Measurements from ENCODE around the gene ZBTB7A. TPM values are rescaled to one million over a fixed set of nuclear protein-coding genes. Genes with fewer than 3 reads are reported as not detected.

Gene ZBTB7A
- total and polyA plus RNA-seq, 2 experiments from 2014 or later, result 18.6 to 20.5 TPM

DNA sequence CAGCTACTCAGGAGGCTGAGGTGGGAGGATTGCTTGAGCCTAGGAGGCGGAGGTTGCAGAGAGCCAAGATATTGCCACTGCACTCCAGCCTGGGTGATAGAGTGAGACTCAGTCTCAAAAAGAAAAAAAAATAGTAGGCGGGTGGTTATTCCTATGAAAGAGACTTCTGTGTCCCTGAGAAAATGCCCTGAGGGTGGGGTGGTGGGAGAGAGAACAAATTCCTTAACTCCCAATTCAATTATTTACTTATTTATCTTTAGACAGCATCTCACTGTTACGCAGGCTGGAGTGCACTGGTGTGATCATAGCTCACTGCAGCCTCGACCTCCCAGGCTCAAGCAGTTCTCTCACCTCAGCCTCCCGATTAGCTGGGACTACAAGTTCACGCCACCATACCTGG lies 71.1 kb downstream of the ZBTB7A start:
- DNase-seq (ENCODE audit: low read depth in 1 of 2, low spot score in 1 of 2), result no peak
- no peak overlapping the region for H3K27ac ChIP-seq

More for the DNA sequence above, 71.1 kb downstream of the ZBTB7A start:
- Histone ChIP-seq H3K27me3 (no peaks in the 10 kb centered on the region), H3K36me3 (no peaks in the 10 kb centered on the region), H3K4me1 (ENCODE audit: low read depth) (no peaks in the 10 kb centered on the region), H3K9me3 (ENCODE audit: low read depth) (no peaks in the 10 kb centered on the region), H3K4me3 (no peak overlapping the region)
- TF ChIP-seq, protein P1, sequence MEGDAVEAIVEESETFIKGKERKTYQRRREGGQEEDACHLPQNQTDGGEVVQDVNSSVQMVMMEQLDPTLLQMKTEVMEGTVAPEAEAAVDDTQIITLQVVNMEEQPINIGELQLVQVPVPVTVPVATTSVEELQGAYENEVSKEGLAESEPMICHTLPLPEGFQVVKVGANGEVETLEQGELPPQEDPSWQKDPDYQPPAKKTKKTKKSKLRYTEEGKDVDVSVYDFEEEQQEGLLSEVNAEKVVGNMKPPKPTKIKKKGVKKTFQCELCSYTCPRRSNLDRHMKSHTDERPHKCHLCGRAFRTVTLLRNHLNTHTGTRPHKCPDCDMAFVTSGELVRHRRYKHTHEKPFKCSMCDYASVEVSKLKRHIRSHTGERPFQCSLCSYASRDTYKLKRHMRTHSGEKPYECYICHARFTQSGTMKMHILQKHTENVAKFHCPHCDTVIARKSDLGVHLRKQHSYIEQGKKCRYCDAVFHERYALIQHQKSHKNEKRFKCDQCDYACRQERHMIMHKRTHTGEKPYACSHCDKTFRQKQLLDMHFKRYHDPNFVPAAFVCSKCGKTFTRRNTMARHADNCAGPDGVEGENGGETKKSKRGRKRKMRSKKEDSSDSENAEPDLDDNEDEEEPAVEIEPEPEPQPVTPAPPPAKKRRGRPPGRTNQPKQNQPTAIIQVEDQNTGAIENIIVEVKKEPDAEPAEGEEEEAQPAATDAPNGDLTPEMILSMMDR (IDR thresholded peaks at IDR 0.05; ENCODE audit: low read depth, low read length), result no peak

Other genes starting within 250 kb of the ZBTB7A start
- gene ZFR2, start 197.9 kb downstream of the ZBTB7A start, total RNA-seq, result 18.8 and 24.2 TPM in 2 replicates
- 43.0 and 44.7 TPM in 2 replicates for gene ZFR2, start 197.9 kb downstream of the ZBTB7A start, polyA plus RNA-seq
- gene ATCAY, start 186.2 kb downstream of the ZBTB7A start, total RNA-seq, result 0.15 and 0.25 TPM in 2 replicates
- gene ATCAY, start 186.2 kb downstream of the ZBTB7A start, polyA plus RNA-seq, result 0.29 and 0.40 TPM in 2 replicates
- gene NMRK2, start 133.8 kb downstream of the ZBTB7A start, total RNA-seq, result 32.9 and 46.5 TPM in 2 replicates
- 34.3 and 39.4 TPM in 2 replicates for gene NMRK2, start 133.8 kb downstream of the ZBTB7A start, polyA plus RNA-seq
- gene DAPK3, start 95.8 kb downstream of the ZBTB7A start, total RNA-seq, result 133 and 157 TPM in 2 replicates
- gene DAPK3, start 95.8 kb downstream of the ZBTB7A start, polyA plus RNA-seq, result 72.1 and 90.2 TPM in 2 replicates
- gene EEF2, start 81.4 kb downstream of the ZBTB7A start, total RNA-seq, result 2,213 and 2,849 TPM in 2 replicates
- gene EEF2, start 81.4 kb downstream of the ZBTB7A start, polyA plus RNA-seq, result 316 and 530 TPM in 2 replicates
- gene PIAS4, start 59.2 kb downstream of the ZBTB7A start, total RNA-seq, result 32.6 and 35.4 TPM in 2 replicates
- gene PIAS4, start 59.2 kb downstream of the ZBTB7A start, polyA plus RNA-seq, result 9.6 and 11.3 TPM in 2 replicates
- gene MAP2K2, start 57.2 kb upstream of the ZBTB7A start, total RNA-seq, result 220 and 240 TPM in 2 replicates
- gene MAP2K2, start 57.2 kb upstream of the ZBTB7A start, polyA plus RNA-seq, result 217 and 219 TPM in 2 replicates
- gene CREB3L3, start 86.7 kb upstream of the ZBTB7A start, total RNA-seq, result not detected in 2 replicates
- not detected in 2 replicates for gene CREB3L3, start 86.7 kb upstream of the ZBTB7A start, polyA plus RNA-seq
- 29.5 and 34.2 TPM in 2 replicates for gene SIRT6, start 115.7 kb upstream of the ZBTB7A start, total RNA-seq
- gene SIRT6, start 115.7 kb upstream of the ZBTB7A start, polyA plus RNA-seq, result 8.8 and 11.3 TPM in 2 replicates
- gene ANKRD24, start 115.8 kb upstream of the ZBTB7A start, total RNA-seq, result 4.6 and 7.4 TPM in 2 replicates
- 3.5 and 6.2 TPM in 2 replicates for gene ANKRD24, start 115.8 kb upstream of the ZBTB7A start, polyA plus RNA-seq
- gene EBI3, start 162.6 kb upstream of the ZBTB7A start, total RNA-seq, result not detected in 2 replicates
- 0.44 TPM in 1 of 2 replicates, not detected in the other for gene EBI3, start 162.6 kb upstream of the ZBTB7A start, polyA plus RNA-seq
- 27.5 and 30.4 TPM in 2 replicates for gene YJU2, start 180.2 kb upstream of the ZBTB7A start, total RNA-seq
- gene YJU2, start 180.2 kb upstream of the ZBTB7A start, polyA plus RNA-seq, result 19.1 and 24.7 TPM in 2 replicates
- 78.4 and 144 TPM in 2 replicates for gene SHD, start 212.4 kb upstream of the ZBTB7A start, total RNA-seq
- gene SHD, start 212.4 kb upstream of the ZBTB7A start, polyA plus RNA-seq, result 93.2 and 129 TPM in 2 replicates
- gene TMIGD2, start 235.5 kb upstream of the ZBTB7A start, total RNA-seq, result 0.92 and 2.5 TPM in 2 replicates
- gene TMIGD2, start 235.5 kb upstream of the ZBTB7A start, polyA plus RNA-seq, result 0.84 and 2.9 TPM in 2 replicates
- 16.3 and 24.7 TPM in 2 replicates for gene FSD1, start 237.7 kb upstream of the ZBTB7A start, total RNA-seq
- 18.5 and 23.2 TPM in 2 replicates for gene FSD1, start 237.7 kb upstream of the ZBTB7A start, polyA plus RNA-seq